GM21717 (cell line): ENCODE data around the gene MYO6.

Source experiments
- ATAC-seq: cut with Tn5 transposase; IDR thresholded peaks from one replicate; pipeline ENCODE4 v1.9.1; 2021; ENCODE audit warnings: mild to moderate bottlenecking, moderate library complexity; ENCODE audit not compliant: unreplicated experiment

Gene MYO6

GRCh38 chr6:75762063-75762462 lies 13.0 kb downstream of the MYO6 start:
- no peak for ATAC-seq

- no peak for ATAC-seq
Measured at GRCh38 chr6:75766387-75766786, 17.3 kb downstream of the MYO6 start.

- no peak for ATAC-seq
Measured at GRCh38 chr6:75770844-75771243, 21.8 kb downstream of the MYO6 start.

GRCh38 chr6:75775219-75775618 lies 26.2 kb downstream of the MYO6 start:
- no peak for ATAC-seq

- ATAC-seq = no peak
Measured at GRCh38 chr6:75776461-75776860, 27.4 kb downstream of the MYO6 start.

GRCh38 chr6:75778757-75779156 lies 29.7 kb downstream of the MYO6 start:
- ATAC-seq = no peak

- ATAC-seq = no peak
Measured at GRCh38 chr6:75786152-75786551, 37.1 kb downstream of the MYO6 start.

GRCh38 chr6:75788894-75789293 lies 39.9 kb downstream of the MYO6 start:
- no peak for ATAC-seq

- no peak for ATAC-seq
Measured at GRCh38 chr6:75791881-75792280, 42.8 kb downstream of the MYO6 start.

GRCh38 chr6:75794351-75794846 lies 45.4 kb downstream of the MYO6 start:
- ATAC-seq = no peak

- no peak for ATAC-seq
Measured at GRCh38 chr6:75794954-75795739, 46.1 kb downstream of the MYO6 start.

GRCh38 chr6:75796723-75797122 lies 47.7 kb downstream of the MYO6 start:
- ATAC-seq = no peak

GRCh38 chr6:75800133-75800532 lies 51.1 kb downstream of the MYO6 start:
- no peak for ATAC-seq

- no peak for ATAC-seq
Measured at GRCh38 chr6:75800708-75801505, 51.9 kb downstream of the MYO6 start.

GRCh38 chr6:75802366-75802765 lies 53.3 kb downstream of the MYO6 start:
- ATAC-seq = no peak

- ATAC-seq = no peak
Measured at GRCh38 chr6:75808507-75808906, 59.5 kb downstream of the MYO6 start.

GRCh38 chr6:75812560-75812959 lies 63.5 kb downstream of the MYO6 start:
- ATAC-seq = no peak

GRCh38 chr6:75813476-75814250 lies 64.6 kb downstream of the MYO6 start:
- ATAC-seq = no peak

- ATAC-seq = no peak
Measured at GRCh38 chr6:75815756-75816155, 66.7 kb downstream of the MYO6 start.

GRCh38 chr6:75818098-75818855 lies 69.2 kb downstream of the MYO6 start:
- ATAC-seq = no peak
